HG03175 (cell line): ENCODE measurements around the gene CDHR5.
"Not testable (repeated sequence)": the region's sequence is repeated elsewhere in the genome, so short reads cannot be mapped to it uniquely, and the experiment has no call there.

Source experiments
- ATAC-seq: cut with Tn5 transposase; IDR thresholded peaks from one replicate; pipeline ENCODE4 v1.9.1; 2021; ENCODE audit warnings: mild to moderate bottlenecking, moderate library complexity; ENCODE audit not compliant: unreplicated experiment

The CDHR5 gene

GRCh38 chr11:589798-590197, 35.0 kb downstream of the CDHR5 start:
- ATAC-seq = no peak

- no peak for ATAC-seq
Measured at GRCh38 chr11:587978-588380, 36.8 kb downstream of the CDHR5 start.

GRCh38 chr11:587546-587945, 37.2 kb downstream of the CDHR5 start:
- no peak for ATAC-seq

- ATAC-seq = no peak
Measured at GRCh38 chr11:586376-587316, 38.1 kb downstream of the CDHR5 start.

GRCh38 chr11:584287-584686, 40.5 kb downstream of the CDHR5 start:
- no peak for ATAC-seq

- no peak for ATAC-seq
Measured at GRCh38 chr11:581752-582151, 43.0 kb downstream of the CDHR5 start.

- no peak for ATAC-seq
Measured at GRCh38 chr11:581342-581741, 43.4 kb downstream of the CDHR5 start.

GRCh38 chr11:579830-580601, 44.7 kb downstream of the CDHR5 start:
- ATAC-seq = no peak

GRCh38 chr11:578276-579035, 46.3 kb downstream of the CDHR5 start:
- ATAC-seq = no peak

GRCh38 chr11:577611-577894, 47.2 kb downstream of the CDHR5 start:
- ATAC-seq = no peak

- no peak for ATAC-seq
Measured at GRCh38 chr11:576811-577610, 47.7 kb downstream of the CDHR5 start.

- peak; percentile 86 for ATAC-seq
Measured at GRCh38 chr11:575996-576768, 48.6 kb downstream of the CDHR5 start, which contains the start of gene PHRF1. TSS of gene PHRF1 (plus strand) at chr11:576470. CDS start at chr11:581513, 5,043 bp downstream.

GRCh38 chr11:575313-575995, 49.3 kb downstream of the CDHR5 start:
- peak; percentile 33 for ATAC-seq

GRCh38 chr11:574632-575312, 50.0 kb downstream of the CDHR5 start:
- no peak for ATAC-seq

- ATAC-seq = not testable (repeated sequence)
Measured at GRCh38 chr11:574031-574570, 50.7 kb downstream of the CDHR5 start.

GRCh38 chr11:573146-573759, 51.5 kb downstream of the CDHR5 start:
- ATAC-seq = no peak

GRCh38 chr11:571802-572185, 53.0 kb downstream of the CDHR5 start:
- no peak for ATAC-seq
